Psoas muscle (tissue), 8 donors: Measurements from ENCODE around the gene KCNAB1. TPM values are rescaled to one million over a fixed set of nuclear protein-coding genes. Genes with fewer than 3 reads are reported as not detected.

ENCODE experiments used
- ATAC-seq, 4 donors: fragments of 200-7000 bp; cut with Tn5 transposase; one replicate each; pipeline ENCODE4 v1.9.1; 2020; ENCODE audit warnings: moderate library complexity in 3 of 4, mild to moderate bottlenecking in 2 of 4
- DNase-seq, 2 donors: peaks; one replicate each; pipeline ENCODE4 v3.0.0-alpha.2; 2020
- H3K27ac ChIP-seq: fragments of 200-600 bp; one replicate; pipeline ENCODE4 v1.8.0; 2022
- H3K27me3 ChIP-seq, 3 donors: fragments of 200-600 bp in 1 of 3; one replicate each; pipeline versions ENCODE4 v1.6.1 to v1.8.0; 2013 to 2022; ENCODE audit warnings: low read length in 2 of 3, mild to moderate bottlenecking in 2 of 3, moderate library complexity in 1 of 3; ENCODE audit not compliant: insufficient read depth in 3 of 3
- H3K36me3 ChIP-seq, 2 donors: fragments of 200-600 bp in 1 of 2; one replicate each; pipeline versions ENCODE4 v1.6.1 to v1.8.0; 2013 to 2022; ENCODE audit warnings: low read depth in 1 of 2, mild to moderate bottlenecking in 1 of 2, moderate library complexity in 1 of 2; ENCODE audit not compliant: insufficient read depth in 1 of 2
- H3K4me1 ChIP-seq: fragments of 200-600 bp; one replicate; pipeline ENCODE4 v1.8.0; 2022
- H3K4me3 ChIP-seq: fragments of 200-600 bp; one replicate; pipeline ENCODE4 v1.8.0; 2022; ENCODE audit warnings: mild to moderate bottlenecking
- H3K9me3 ChIP-seq: fragments of 200-600 bp; one replicate; pipeline ENCODE4 v1.8.0; 2022
- WGBS, 3 donors: extraction: QIAGEN DNeasy Blood & Tissue Kit; methylation state at CpG; one replicate each; pipeline versions ENCODE4 v1.1.6 to v1.1.7; 2013; 5-methylcytosine and 5-hydroxymethylcytosine counted together
- intact Hi-C, 2 donors: fragments of 100-400 bp; cut with DNase I; formaldehyde crosslinking; loops; one replicate each; pipeline versions ENCODE4 v1.11.0 to v1.14.2; 2022
- polyA plus RNA-seq, 3 donors: library from polyadenylated mRNA; stranded (reverse); fragments of 200-250 nt; gene quantifications; one replicate each; pipeline ENCODE4 v1.2.3, GENCODE V29; 2013
- total RNA-seq, 4 donors: library from RNA; stranded (reverse); fragmentation: NEBNext Ultra II Directional in 2 of 4; extraction: Animal tissue kit (Norgen Biotek cat#: 25700) in 2 of 4; gene quantifications; one replicate each; pipeline versions ENCODE4 v1.2.1 to v1.2.4, GENCODE V29; 2021 to 2023
- TF ChIP-seq, protein P1 (sequence below): fragments of 200-600 bp; IDR thresholded peaks from one replicate; pipeline ENCODE4 v1.8.0; 2022; ENCODE audit warnings: antibody characterized with exemption
- donor health status: healthy with polysubstance abuse.
- donor health status: DM: no; HTN: no; CAD: no; lungs with moderate emphysema.
- donor health status: Bipolar disorder and iron deficiency.
- donor health status: healthy.
- donor health status: DM: yes; HTN: yes; CAD: no.
- donor health status: DM: no; HTN: no; CAD: no.
- donor health status: DM: no; HTN: no; CAD: no.
- donor health status: DM: yes; HTN: yes; CAD: no.

KCNAB1 gene
- total and polyA plus RNA-seq, 7 donors, result 0.66 to 3.1 (median 0.91) TPM

- Histone ChIP-seq H3K4me1 (peaks cover 14% of the 10 kb centered on the region), H3K27ac (no peak overlapping the region), H3K27me3 (no peaks in the 10 kb centered on the region), H3K36me3 (no peaks in the 10 kb centered on the region), H3K4me3 (no peak overlapping the region), H3K9me3 (no peaks in the 10 kb centered on the region)
- 87 to 92% (median 90%) methylated on average over 4 of the region's 4 CpGs for WGBS, 3 donors
- TF ChIP-seq, protein P1, sequence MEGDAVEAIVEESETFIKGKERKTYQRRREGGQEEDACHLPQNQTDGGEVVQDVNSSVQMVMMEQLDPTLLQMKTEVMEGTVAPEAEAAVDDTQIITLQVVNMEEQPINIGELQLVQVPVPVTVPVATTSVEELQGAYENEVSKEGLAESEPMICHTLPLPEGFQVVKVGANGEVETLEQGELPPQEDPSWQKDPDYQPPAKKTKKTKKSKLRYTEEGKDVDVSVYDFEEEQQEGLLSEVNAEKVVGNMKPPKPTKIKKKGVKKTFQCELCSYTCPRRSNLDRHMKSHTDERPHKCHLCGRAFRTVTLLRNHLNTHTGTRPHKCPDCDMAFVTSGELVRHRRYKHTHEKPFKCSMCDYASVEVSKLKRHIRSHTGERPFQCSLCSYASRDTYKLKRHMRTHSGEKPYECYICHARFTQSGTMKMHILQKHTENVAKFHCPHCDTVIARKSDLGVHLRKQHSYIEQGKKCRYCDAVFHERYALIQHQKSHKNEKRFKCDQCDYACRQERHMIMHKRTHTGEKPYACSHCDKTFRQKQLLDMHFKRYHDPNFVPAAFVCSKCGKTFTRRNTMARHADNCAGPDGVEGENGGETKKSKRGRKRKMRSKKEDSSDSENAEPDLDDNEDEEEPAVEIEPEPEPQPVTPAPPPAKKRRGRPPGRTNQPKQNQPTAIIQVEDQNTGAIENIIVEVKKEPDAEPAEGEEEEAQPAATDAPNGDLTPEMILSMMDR, result no peak
- intact Hi-C loops, result no loop called here
- no peak for DNase-seq
- no peak for ATAC-seq
These were observed 301.2 kb downstream of the KCNAB1 start for GRCh38 chr3:156421534-156421933.

DNA sequence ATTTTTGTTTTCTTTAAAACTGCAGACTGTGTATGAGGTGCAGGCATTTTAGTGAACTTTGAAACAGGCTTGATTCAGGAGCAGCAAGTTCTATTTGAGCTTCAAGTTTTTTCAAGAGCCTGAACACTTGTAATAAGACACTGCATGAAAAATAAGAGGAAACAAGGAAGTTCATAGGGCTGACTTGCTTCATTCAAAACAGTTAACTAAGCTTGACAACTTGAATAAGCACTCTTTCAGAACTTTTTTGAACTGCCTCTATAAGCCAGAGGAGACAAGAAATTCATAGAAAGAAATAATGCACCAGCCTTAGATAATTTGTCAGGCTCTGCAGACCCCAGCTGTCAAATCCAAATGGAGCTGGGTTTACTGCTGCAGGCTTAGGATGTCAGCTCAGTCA lies 304.4 kb downstream of the KCNAB1 start:
- ATAC-seq, result no peak
- no peak overlapping the region for H3K27ac ChIP-seq
- no peaks in the 10 kb centered on the region for H3K9me3 ChIP-seq

DNA sequence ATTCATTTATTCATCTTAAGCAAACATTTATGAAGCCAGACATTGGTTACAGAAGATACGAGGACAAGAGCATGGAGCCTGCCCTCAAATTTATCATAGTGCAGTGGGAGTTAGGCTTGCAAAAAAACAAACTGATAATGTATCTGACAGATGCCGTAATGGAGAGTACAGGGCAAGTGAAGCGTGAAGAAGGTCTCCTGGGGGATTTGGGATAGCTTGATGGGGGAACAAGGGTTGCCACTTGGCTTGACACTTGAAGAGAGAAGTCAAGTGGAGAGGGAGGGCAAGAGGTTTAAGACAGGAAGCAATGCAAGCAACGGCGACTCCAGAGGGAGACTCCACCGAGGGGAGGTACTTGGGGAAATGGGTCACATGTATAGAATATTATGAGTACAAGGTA lies 305.3 kb downstream of the KCNAB1 start:
- TF ChIP-seq, protein P1, result no peak
- ATAC-seq, result no peak
- H3K9me3 ChIP-seq, result no peaks in the 10 kb centered on the region
- intact Hi-C loops, result no loop called here
- no peaks in the 10 kb centered on the region for H3K27me3 ChIP-seq
- WGBS, 3 donors, result 68 to 70% (median 70%) methylated on average over 6 of the region's 6 CpGs
- no peak overlapping the region for H3K4me3 ChIP-seq
- no peak overlapping the region for H3K27ac ChIP-seq
- H3K36me3 ChIP-seq, result no peaks in the 10 kb centered on the region
- DNase-seq, result no peak
- H3K4me1 ChIP-seq, result no peaks in the 10 kb centered on the region

More for the DNA sequence above, 304.4 kb downstream of the KCNAB1 start:
- no peak for DNase-seq
- H3K27me3 ChIP-seq, result no peaks in the 10 kb centered on the region
- H3K36me3 ChIP-seq, result no peaks in the 10 kb centered on the region
- no peaks in the 10 kb centered on the region for H3K4me1 ChIP-seq
- H3K4me3 ChIP-seq, result no peak overlapping the region
- intact Hi-C loops, result no loop called here
- TF ChIP-seq, protein P1, result no peak

DNA sequence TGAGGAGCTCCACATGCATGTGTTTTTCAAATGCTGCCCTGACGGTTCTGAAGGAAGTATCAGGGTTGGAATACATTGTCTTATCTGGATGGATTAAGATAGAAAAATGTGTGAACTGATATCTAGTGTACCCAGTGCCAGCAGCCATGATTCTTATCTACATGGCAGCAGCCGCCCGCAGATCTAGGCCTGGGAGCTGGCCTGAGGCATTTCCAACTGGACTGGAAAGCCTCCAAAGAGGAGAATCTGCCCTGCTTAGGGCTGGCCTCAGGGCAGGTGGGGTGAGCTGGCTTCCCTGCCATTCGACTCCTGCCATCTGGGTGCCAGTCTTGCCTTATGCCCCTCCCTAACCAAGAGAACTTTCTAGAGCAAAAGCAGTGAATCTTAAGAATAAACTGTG lies 308.7 kb downstream of the KCNAB1 start:
- WGBS, 3 donors, result 29 to 36% (median 34%) methylated on average over 4 of the region's 4 CpGs
- no peak overlapping the region for H3K27ac ChIP-seq
- peak in 1 of 4 donors; percentile 51 for ATAC-seq

More for the DNA sequence above, 308.7 kb downstream of the KCNAB1 start:
- TF ChIP-seq, protein P1, result no peak
- no peak overlapping the region for H3K4me3 ChIP-seq
- no peak for DNase-seq
- no peaks in the 10 kb centered on the region for H3K4me1 ChIP-seq
- no peaks in the 10 kb centered on the region for H3K27me3 ChIP-seq
- H3K9me3 ChIP-seq, result no peaks in the 10 kb centered on the region
- intact Hi-C loops, result no loop called here
- H3K36me3 ChIP-seq, result no peaks in the 10 kb centered on the region
